Erythroblast (primary cell): Measurements from ENCODE around the gene RGS4.

Experiments used
- GATA1 ChIP-seq: IDR thresholded peaks from 2 replicates; pipeline ENCODE4 v1.6.1; 2011; ENCODE audit warnings: low read depth, mild to moderate bottlenecking, control low read depth, low read length, moderate library complexity
- POLR2A ChIP-seq: IDR thresholded peaks from 2 replicates; pipeline ENCODE4 v1.6.1; 2011; ENCODE audit warnings: mild to moderate bottlenecking, low read length

DNA sequence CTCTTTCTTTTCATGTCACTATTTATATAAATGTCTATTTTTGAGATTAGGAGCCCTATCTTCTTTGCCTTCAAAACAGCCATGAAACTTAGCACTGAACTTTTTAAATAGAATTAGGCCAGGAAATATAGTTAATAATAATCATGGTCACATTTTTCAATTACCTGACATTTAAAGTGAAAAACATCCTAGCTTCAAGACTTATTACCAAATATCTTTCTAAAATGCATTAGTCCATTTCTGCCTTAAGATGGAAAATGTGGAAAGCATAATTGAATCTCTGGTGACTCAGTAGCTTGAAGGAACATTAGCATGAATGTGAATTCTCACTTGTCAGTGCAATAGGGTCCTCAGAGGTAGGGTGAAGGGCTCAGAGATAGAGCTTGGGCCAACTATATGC lies 18.7 kb upstream of the RGS4 start:
- no peak for TF ChIP-seq POLR2A
- no peak for TF ChIP-seq GATA1
